ENCODE measurements around the gene CACNA1I. TPM values are rescaled to one million over a fixed set of nuclear protein-coding genes. Genes with fewer than 3 reads are reported as not detected.

CACNA1I gene
- total RNA-seq, 1 donor from 2014 or later = 0.03 TPM

GRCh38 chr22:39532215-39533073, 38.1 kb upstream of the CACNA1I start, which contains the start of gene RPS19BP1:
TSS of gene RPS19BP1 (minus strand) at chr22:39532748. CDS start at chr22:39532738, 10 bp downstream.
- Mint-ChIP-seq H3K36me3 (ENCODE audit: unreplicated experiment) (peaks cover 6% of the 10 kb centered on the region), H3K4me3 (ENCODE audit: unreplicated experiment) (peak within 1 kb of the TSS; percentile 93), H3K27ac (ENCODE audit: unreplicated experiment) (peak within 1 kb of the TSS; percentile 92), H3K9me3 (ENCODE audit: unreplicated experiment) (no peaks in the 10 kb centered on the region), H3K4me1 (ENCODE audit: unreplicated experiment) (peaks cover 51% of the 10 kb centered on the region), H3K27me3 (ENCODE audit: unreplicated experiment) (no peaks in the 10 kb centered on the region)
- peak; percentile 99 for DNase-seq (ENCODE audit: extremely low spot score, unreplicated experiment)
- TF ChIP-seq CTCF (IDR thresholded peaks at IDR 0.05) = no peak

- Mint-ChIP-seq H3K4me1 (ENCODE audit: unreplicated experiment) (peaks cover 35% of the 10 kb centered on the region), H3K4me3 (ENCODE audit: unreplicated experiment) (no peak overlapping the region), H3K36me3 (ENCODE audit: unreplicated experiment) (peaks cover 6% of the 10 kb centered on the region), H3K27ac (ENCODE audit: unreplicated experiment) (no peak overlapping the region), H3K9me3 (ENCODE audit: unreplicated experiment) (no peaks in the 10 kb centered on the region), H3K27me3 (ENCODE audit: unreplicated experiment) (no peaks in the 10 kb centered on the region)
- no peak for DNase-seq (ENCODE audit: extremely low spot score, unreplicated experiment)
- no peak for TF ChIP-seq CTCF (IDR thresholded peaks at IDR 0.05)
These were observed 36.5 kb upstream of the CACNA1I start for GRCh38 chr22:39534092-39534506.

- peaks cover 28% of the 10 kb centered on the region for H3K4me1 Mint-ChIP-seq (ENCODE audit: unreplicated experiment)
- no peak overlapping the region for H3K4me3 Mint-ChIP-seq (ENCODE audit: unreplicated experiment)
These were observed 35.8 kb upstream of the CACNA1I start for GRCh38 chr22:39534591-39535356.

GRCh38 chr22:39535357-39535725, 35.2 kb upstream of the CACNA1I start:
- peaks cover 3% of the 10 kb centered on the region for H3K27me3 Mint-ChIP-seq (ENCODE audit: unreplicated experiment)
- peaks cover 22% of the 10 kb centered on the region for H3K4me1 Mint-ChIP-seq (ENCODE audit: unreplicated experiment)
- DNase-seq (ENCODE audit: extremely low spot score, unreplicated experiment) = no peak
- no peaks in the 10 kb centered on the region for H3K36me3 Mint-ChIP-seq (ENCODE audit: unreplicated experiment)
- H3K9me3 Mint-ChIP-seq (ENCODE audit: unreplicated experiment) = no peaks in the 10 kb centered on the region
- no peak overlapping the region for H3K27ac Mint-ChIP-seq (ENCODE audit: unreplicated experiment)
- H3K4me3 Mint-ChIP-seq (ENCODE audit: unreplicated experiment) = no peak overlapping the region
- TF ChIP-seq CTCF (IDR thresholded peaks at IDR 0.05) = no peak

More at GRCh38 chr22:39534591-39535356, 35.8 kb upstream of the CACNA1I start:
- H3K9me3 Mint-ChIP-seq (ENCODE audit: unreplicated experiment) = no peaks in the 10 kb centered on the region
- peak; percentile 99 for TF ChIP-seq CTCF (IDR thresholded peaks at IDR 0.05)
- H3K27ac Mint-ChIP-seq (ENCODE audit: unreplicated experiment) = no peak overlapping the region
- peak; percentile 94 for DNase-seq (ENCODE audit: extremely low spot score, unreplicated experiment)
- H3K36me3 Mint-ChIP-seq (ENCODE audit: unreplicated experiment) = peaks cover 4% of the 10 kb centered on the region
- H3K27me3 Mint-ChIP-seq (ENCODE audit: unreplicated experiment) = no peaks in the 10 kb centered on the region
